Measurements from ENCODE around the gene CELA3B.
"Not testable (repeated sequence)": the region's sequence is repeated elsewhere in the genome, so short reads cannot be mapped to it uniquely, and the experiment has no call there.

CELA3B gene

DNA sequence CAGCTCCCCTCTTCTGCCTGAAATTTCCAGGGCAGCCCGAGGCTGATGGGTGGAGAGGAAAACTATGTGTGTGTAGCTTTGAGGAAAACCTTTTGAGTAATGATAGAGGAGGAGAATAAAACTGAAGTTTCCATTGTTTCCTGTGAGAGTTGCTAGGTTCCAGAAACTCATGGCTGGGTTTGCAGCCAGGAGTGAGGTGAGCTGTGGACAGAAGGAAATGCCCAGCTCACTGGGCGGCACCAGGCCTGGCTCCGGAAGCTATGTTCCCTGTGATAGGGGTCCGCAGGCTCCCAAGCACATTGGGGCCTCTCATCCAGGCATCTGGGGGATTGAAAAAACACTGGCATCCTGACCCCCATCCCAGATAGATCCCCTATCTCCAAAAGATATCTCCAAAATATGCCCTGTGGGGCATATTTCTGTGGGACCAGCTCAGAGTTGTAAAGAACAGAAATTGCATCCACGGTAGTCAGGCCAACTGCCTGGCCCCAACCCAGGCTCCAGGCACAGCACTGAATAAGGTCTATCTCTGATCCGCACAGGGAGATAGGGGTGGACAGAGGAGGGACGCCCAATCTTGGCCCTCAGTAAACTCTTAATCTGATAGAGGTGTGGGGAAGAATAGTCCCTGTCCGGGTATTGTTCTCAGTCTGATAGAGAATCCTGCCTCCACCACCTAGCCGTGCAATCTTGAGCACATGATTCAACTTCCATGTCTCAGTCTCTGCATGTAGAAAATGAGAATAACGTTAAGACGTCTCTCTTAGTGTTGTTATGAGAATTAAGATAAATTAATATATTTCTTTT, 37.9 kb upstream of the CELA3B start:
- in situ Hi-C loops (cut with MboI; ENCODE audit: low sequenced_read_pairs, unreplicated experiment): no loop called here
- no peak for DNase-seq (ENCODE audit: low spot score)

DNA sequence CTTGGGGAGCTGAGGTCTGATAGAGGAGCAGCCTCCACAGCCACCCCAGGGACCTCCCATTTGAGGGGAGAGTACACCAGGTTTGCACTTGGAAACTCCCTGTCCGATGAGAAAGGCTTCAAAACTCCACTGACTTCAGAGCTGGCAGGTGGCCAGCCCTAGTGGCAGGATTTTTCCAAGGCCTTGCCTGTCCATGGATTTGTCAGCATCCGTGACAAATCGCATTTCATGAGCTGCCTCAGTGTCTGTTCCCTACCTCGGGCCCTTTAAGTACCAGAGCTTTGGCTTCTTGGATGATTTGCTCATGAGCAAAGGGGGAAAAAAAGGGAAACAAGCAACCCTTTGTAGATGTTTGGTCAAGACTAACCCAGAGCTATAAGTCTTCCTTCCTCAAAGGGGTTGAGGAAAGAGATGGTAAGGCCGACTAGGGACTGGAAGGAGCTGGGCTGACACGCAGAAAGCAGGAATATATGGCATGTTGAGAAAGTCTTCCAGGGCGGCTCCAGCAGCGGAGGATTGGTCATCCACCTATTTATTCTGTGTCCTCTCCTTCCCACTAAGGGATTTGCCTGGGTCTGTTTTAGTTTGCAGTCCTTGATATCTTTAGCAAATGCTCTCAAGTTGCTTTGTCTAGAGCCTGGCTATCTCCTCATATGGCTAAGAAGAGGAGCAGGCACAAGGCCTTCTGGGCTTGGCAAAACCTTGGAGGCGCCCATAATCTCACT, 37.0 kb upstream of the CELA3B start:
- no peak for DNase-seq (ENCODE audit: low spot score)

More for the DNA sequence above, 37.9 kb upstream of the CELA3B start:
- TF ChIP-seq, protein P1, sequence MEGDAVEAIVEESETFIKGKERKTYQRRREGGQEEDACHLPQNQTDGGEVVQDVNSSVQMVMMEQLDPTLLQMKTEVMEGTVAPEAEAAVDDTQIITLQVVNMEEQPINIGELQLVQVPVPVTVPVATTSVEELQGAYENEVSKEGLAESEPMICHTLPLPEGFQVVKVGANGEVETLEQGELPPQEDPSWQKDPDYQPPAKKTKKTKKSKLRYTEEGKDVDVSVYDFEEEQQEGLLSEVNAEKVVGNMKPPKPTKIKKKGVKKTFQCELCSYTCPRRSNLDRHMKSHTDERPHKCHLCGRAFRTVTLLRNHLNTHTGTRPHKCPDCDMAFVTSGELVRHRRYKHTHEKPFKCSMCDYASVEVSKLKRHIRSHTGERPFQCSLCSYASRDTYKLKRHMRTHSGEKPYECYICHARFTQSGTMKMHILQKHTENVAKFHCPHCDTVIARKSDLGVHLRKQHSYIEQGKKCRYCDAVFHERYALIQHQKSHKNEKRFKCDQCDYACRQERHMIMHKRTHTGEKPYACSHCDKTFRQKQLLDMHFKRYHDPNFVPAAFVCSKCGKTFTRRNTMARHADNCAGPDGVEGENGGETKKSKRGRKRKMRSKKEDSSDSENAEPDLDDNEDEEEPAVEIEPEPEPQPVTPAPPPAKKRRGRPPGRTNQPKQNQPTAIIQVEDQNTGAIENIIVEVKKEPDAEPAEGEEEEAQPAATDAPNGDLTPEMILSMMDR (IDR thresholded peaks at IDR 0.05; ENCODE audit: borderline replicate concordance, control extremely low read depth, extremely low read depth, insufficient read depth, missing control alignments): no peak

DNA sequence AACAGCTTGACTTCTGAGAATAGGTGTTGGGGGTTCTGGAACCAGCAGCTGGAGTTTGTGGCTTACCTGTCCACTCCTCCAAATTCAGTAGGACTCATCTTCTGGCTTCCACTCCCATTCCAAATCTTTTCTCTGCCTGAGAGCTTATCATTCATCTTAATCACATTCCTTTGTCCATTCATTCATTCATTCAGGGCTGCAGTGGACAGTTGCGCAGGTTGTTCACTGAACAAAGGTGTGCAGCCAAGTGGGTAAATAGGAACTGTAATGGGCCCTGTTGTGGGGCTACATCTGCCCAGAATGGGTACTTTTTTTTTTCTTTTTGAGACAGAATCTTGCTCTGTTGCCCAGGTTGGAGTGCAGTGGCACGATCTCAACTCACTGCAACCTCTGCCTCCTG, 36.3 kb upstream of the CELA3B start:
- in situ Hi-C loops (cut with MboI; ENCODE audit: low sequenced_read_pairs, unreplicated experiment): no loop called here
- TF ChIP-seq, protein P1 (IDR thresholded peaks at IDR 0.05; ENCODE audit: borderline replicate concordance, control extremely low read depth, extremely low read depth, insufficient read depth, missing control alignments): no peak
- no peak for DNase-seq (ENCODE audit: low spot score)

More for the DNA sequence above, 37.0 kb upstream of the CELA3B start:
- TF ChIP-seq, protein P1 (IDR thresholded peaks at IDR 0.05; ENCODE audit: borderline replicate concordance, control extremely low read depth, extremely low read depth, insufficient read depth, missing control alignments): no peak
- in situ Hi-C loops (cut with MboI; ENCODE audit: low sequenced_read_pairs, unreplicated experiment): no loop called here

DNA sequence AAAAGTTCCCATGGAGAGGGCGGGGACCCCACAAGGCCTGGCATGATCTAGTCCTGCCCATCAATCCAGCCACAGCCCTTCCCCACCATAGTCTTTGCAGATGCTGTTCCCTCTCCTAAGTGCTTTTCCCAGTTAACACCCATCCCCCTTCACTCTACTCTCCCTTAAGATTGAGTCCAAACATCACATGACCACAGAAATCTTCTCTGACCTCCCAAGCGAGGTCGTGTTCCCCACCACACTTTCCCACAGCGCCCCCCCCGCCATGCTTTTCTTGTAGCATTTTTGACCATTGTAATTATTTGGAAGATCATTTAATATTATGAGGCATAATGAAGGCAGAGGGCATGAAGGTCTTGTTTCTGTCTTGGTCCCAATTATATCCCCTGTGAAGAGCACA, 35.5 kb upstream of the CELA3B start:
- in situ Hi-C loops (cut with MboI; ENCODE audit: low sequenced_read_pairs, unreplicated experiment): no loop called here
- DNase-seq (ENCODE audit: low spot score): no peak
- TF ChIP-seq, protein P1 (IDR thresholded peaks at IDR 0.05; ENCODE audit: borderline replicate concordance, control extremely low read depth, extremely low read depth, insufficient read depth, missing control alignments): no peak

DNA sequence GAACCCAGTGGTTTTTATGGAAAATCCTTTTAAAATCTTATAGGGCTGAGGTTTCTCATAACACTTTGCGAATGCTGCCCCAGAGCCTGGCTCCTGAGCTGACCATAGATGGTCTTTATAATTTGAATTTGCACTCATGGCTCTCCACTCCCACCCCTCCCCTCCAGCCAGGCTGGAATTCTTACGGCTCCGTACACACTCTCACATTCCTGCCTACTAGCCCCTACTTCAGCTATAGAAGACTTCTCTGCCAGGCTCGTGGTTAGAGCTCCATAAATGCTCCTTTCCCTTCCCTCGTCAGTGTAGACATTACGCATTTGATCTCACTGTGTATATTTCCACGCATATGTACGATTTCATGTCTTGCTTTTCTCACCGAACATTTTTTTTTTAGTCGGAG, 34.4 kb upstream of the CELA3B start:
- TF ChIP-seq, protein P1 (IDR thresholded peaks at IDR 0.05; ENCODE audit: borderline replicate concordance, control extremely low read depth, extremely low read depth, insufficient read depth, missing control alignments): no peak
- DNase-seq (ENCODE audit: low spot score): no peak
- in situ Hi-C loops (cut with MboI; ENCODE audit: low sequenced_read_pairs, unreplicated experiment): no loop called here

DNA sequence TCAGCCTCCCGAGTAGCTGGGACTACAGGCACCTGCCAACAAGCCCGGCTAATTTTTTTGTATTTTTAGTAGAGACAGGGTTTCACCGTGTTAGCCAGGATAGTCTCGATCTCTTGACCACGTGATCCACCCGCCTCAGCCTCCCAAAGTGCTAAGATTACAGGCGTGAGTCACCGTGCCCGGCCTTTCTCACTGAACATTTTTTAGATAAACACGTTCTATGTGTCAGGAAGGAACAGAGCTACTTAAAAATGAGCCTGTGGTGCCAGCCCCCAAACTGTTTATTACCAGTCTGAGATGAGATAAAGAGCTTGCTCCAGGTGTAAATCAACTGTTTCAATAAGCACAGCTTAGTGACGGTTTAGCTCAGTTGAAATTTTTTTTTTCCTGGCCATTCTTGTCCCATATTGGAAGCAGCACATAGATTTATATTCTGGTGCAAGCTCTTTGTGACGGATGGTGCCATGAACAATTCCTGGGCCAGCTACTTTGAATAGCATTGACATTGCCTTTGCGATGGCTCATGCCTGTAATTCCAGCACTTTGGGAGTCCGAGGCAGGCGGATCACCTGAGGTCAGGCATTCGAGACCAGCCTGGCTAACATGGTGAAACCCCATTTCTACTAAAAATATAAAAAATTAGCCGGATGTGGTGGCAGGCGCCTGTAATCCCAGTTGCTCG, 33.7 kb upstream of the CELA3B start:
- DNase-seq (ENCODE audit: low spot score); in situ Hi-C loops (cut with MboI; ENCODE audit: low sequenced_read_pairs, unreplicated experiment): not testable (repeated sequence)

Measured in GM13976 (cell line).